ENCODE data around the gene CD81. TPM values are rescaled to one million over a fixed set of nuclear protein-coding genes. Genes with fewer than 3 reads are reported as not detected.

The CD81 gene
- total RNA-seq, 1 experiment from 2014 or later = 237 TPM

GRCh38 chr11:2433106-2433925 is 56.2 kb downstream of the CD81 start:
- no peak for TF ChIP-seq MLX (CRISPR knock-in tag; IDR thresholded peaks at IDR 0.05)
- TF ChIP-seq NFE2L1 (CRISPR knock-in tag; IDR thresholded peaks at IDR 0.05) = no peak
- TF ChIP-seq KAT7 (CRISPR knock-in tag; IDR thresholded peaks at IDR 0.05; ENCODE audit: borderline replicate concordance) = no peak
- TF ChIP-seq ZNF138 (CRISPR knock-in tag; conservative IDR thresholded peaks at IDR 0.05) = no peak
- TF ChIP-seq ZNF396 (CRISPR knock-in tag; IDR thresholded peaks at IDR 0.05; ENCODE audit: borderline replicate concordance) = no peak
- no peak for TF ChIP-seq GTF2I (CRISPR knock-in tag; conservative IDR thresholded peaks at IDR 0.05)
- TF ChIP-seq EMX1 (CRISPR knock-in tag; IDR thresholded peaks at IDR 0.05) = no peak
- no peak for TF ChIP-seq ZNF425 (CRISPR knock-in tag; conservative IDR thresholded peaks at IDR 0.05)
- TF ChIP-seq ZNF416 (CRISPR knock-in tag; IDR thresholded peaks at IDR 0.05) = no peak
- TF ChIP-seq ATF6 (CRISPR knock-in tag; IDR thresholded peaks at IDR 0.05) = no peak
- TF ChIP-seq MAX (CRISPR knock-in tag; IDR thresholded peaks at IDR 0.05) = no peak
- no peak for TF ChIP-seq ZSCAN18 (CRISPR knock-in tag; IDR thresholded peaks at IDR 0.05)
- TF ChIP-seq SMAD3 (CRISPR knock-in tag; IDR thresholded peaks at IDR 0.05; ENCODE audit: borderline replicate concordance) = no peak
- no peak for TF ChIP-seq PRRX2 (CRISPR knock-in tag; IDR thresholded peaks at IDR 0.05)
- TF ChIP-seq ZBTB21 (CRISPR knock-in tag; IDR thresholded peaks at IDR 0.05; ENCODE audit: borderline replicate concordance) = no peak
- CTCF ChIA-PET = interaction anchor here (1.3 to 1.4 kb wide), 2 partner anchors 13 to 98 kb away, joined by 3 to 6 read pairs; no protein-coding TSS in a partner anchor
- no peaks in the 10 kb centered on the region for H3K9me3 Mint-ChIP-seq

GRCh38 chr11:2434008-2434407 is 56.9 kb downstream of the CD81 start:
- POLR2A ChIA-PET = no interaction called here
- no peak for TF ChIP-seq JUN (CRISPR knock-in tag; IDR thresholded peaks at IDR 0.05)
- TF ChIP-seq ESRRA (CRISPR knock-in tag; IDR thresholded peaks at IDR 0.05; ENCODE audit: borderline replicate concordance) = no peak
- TF ChIP-seq ZNF219 (CRISPR knock-in tag; IDR thresholded peaks at IDR 0.05; ENCODE audit: borderline replicate concordance) = no peak
- no peak for TF ChIP-seq ATF1 (CRISPR knock-in tag; IDR thresholded peaks at IDR 0.05)
- TF ChIP-seq ATF2 (CRISPR knock-in tag; IDR thresholded peaks at IDR 0.05; ENCODE audit: borderline replicate concordance, low read depth) = no peak
- TF ChIP-seq ZBTB43 (CRISPR knock-in tag; IDR thresholded peaks at IDR 0.05) = no peak
- TF ChIP-seq E2F4 (CRISPR knock-in tag; IDR thresholded peaks at IDR 0.05; ENCODE audit: borderline replicate concordance, low read depth) = no peak
- TF ChIP-seq ZNF671 (CRISPR knock-in tag; IDR thresholded peaks at IDR 0.05) = no peak
- TF ChIP-seq NR3C1 (CRISPR knock-in tag; conservative IDR thresholded peaks at IDR 0.05; ENCODE audit: low read depth) = no peak

More at GRCh38 chr11:2433106-2433925, 56.2 kb downstream of the CD81 start:
- no peak for ATAC-seq
- DNase-seq (ENCODE audit: low spot score) = no peak
- H3K36me3 Mint-ChIP-seq = no peaks in the 10 kb centered on the region
- no peaks in the 10 kb centered on the region for H3K4me1 Mint-ChIP-seq
- no peak overlapping the region for H3K27ac Mint-ChIP-seq
- H3K27me3 Mint-ChIP-seq (ENCODE audit: low read depth) = peaks cover 19% of the 10 kb centered on the region
- H3K4me3 Mint-ChIP-seq = no peak overlapping the region
- POLR2A ChIA-PET = no interaction called here

More at GRCh38 chr11:2434008-2434407, 56.9 kb downstream of the CD81 start:
- Mint-ChIP-seq H3K27ac (no peak overlapping the region), H3K4me1 (no peaks in the 10 kb centered on the region), H3K27me3 (ENCODE audit: low read depth) (peaks cover 25% of the 10 kb centered on the region), H3K36me3 (no peaks in the 10 kb centered on the region), H3K4me3 (no peak overlapping the region), H3K9me3 (no peaks in the 10 kb centered on the region)
- CTCF ChIA-PET = no interaction called here
- DNase-seq (ENCODE audit: low spot score) = no peak
- no peak for ATAC-seq

Measured in WTC11 (cell line).